ENCODE results near the gene ANO9.
"Not testable (repeated sequence)": the region's sequence is repeated elsewhere in the genome, so short reads cannot be mapped to it uniquely, and the experiment has no call there.

Gene ANO9

DNA sequence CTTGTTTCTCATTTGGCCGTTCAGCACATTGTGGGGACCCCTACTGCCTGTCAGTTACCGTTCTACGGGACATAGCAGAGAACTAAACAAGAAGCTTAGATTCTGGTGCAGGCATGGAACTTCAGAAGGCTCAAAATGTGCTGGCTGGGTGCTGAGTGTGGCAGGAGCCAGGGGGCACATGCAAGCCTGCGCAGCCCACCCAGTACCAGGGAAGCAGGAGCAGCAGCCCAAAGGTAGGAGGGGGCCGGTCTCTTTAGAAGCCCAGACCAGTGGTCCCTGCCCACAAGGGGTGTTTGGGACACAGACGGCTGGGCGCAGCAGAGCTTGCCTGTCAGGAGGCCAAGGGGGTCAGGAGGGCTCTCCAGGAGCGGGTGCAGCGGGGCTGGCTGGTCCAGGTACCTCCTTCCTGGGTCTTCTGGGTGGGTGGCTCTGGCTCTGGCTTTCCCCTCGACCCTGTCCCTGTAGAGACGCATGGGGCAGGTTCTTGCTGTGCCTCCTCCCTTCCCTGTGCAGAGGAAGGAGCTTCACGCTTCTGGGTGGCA lies 10.5 kb upstream of the ANO9 start:
- DNase-seq, result no peak

GRCh38 chr11:451738-452137 lies 9.9 kb upstream of the ANO9 start:
- DNase-seq, result no peak

- peak; percentile 62 to 85 for DNase-seq
These were observed 9.1 kb upstream of the ANO9 start for GRCh38 chr11:450809-451451.

DNA sequence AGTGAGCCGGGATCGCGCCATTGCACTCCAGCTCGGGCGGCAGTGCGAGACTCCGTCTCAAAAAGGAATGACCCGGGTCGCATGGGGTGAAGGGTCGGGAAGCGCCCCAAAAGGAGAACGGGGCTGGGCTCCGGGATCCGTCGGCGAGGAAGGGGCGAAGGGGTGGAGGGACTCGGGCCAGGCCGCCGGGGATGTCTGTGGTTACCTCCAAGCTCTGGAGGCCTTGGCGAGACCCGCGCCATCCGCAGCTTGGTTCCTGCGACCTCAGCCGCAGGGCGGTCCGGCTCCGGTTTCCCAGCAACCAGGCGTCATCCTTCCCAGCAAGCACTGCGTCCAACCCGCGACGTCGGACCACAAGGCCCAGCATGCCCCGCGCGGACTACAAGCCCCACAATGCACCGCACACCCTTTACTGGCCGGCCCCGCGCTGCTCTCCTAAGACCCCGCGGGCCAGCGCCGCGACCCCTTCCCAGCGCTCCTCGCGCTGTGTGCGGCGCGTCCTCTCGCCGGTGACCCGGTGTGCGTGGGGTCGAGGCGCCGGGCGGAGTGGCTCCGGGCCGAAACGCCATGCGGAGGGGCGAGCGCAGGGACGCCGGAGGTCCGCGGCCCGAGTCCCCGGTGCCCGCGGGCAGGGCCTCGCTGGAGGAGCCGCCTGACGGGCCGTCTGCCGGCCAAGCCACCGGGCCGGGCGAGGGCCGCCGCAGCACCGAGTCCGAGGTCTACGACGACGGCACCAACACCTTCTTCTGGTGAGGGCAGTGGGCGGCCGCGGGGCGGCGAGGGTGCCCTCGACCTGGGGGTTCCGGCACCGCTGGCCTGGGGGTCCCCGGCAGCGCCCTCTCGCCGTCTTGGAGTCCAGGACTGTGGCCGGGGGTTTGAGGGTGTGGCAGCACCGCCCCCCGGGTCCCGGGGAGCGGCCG lies 8.3 kb upstream of the ANO9 start, which contains the start of gene PTDSS2:
PTDSS2 (plus strand) TSS at position 391 of the 920 bp plus-strand sequence; CDS start at position 568, 177 bp downstream.
- peak; percentile 94 to 99 for DNase-seq

DNA sequence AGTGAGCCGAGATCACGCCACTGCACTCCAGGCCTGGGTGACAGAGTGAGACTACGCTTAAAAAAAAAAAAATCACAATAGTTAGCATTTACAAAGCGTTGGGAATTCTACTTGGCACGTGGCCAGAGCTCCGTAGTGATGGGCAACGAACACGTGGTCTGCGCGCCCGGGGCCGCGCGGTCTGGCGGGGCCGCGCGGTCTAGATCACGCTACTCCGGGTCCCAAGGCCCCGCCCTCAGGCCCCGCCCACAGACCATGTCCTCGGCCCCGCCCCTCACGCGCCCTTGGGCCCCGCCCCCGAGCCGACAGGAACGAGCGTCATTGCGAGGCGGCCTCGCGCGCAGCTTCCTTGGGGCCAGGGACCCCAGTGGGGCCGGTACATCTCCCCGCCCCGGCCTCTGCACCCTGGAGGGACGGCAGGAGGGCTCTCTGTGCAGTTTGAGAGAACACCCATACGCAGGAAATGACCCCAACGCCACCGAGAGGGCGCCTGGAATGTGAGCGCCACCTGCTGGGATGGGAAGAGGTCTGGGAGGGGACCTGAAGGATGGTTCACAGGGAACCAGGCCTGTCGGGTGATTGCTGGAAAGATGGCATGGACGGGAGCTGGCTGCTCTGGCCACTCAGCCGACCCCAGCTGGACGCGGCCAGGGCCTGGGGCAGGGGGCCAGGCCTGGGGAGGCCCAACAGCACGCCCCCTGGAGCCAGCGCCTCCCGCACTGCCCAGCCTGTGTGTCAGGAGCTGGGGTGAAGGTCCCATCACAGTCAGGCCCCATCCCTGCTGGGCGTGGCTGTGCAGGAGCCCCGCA lies 6.3 kb upstream of the ANO9 start:
- DNase-seq, result peak; percentile 92 to 98

- DNase-seq, result peak; percentile 51 to 74
These were observed 5.1 kb upstream of the ANO9 start for GRCh38 chr11:446891-447290.

DNA sequence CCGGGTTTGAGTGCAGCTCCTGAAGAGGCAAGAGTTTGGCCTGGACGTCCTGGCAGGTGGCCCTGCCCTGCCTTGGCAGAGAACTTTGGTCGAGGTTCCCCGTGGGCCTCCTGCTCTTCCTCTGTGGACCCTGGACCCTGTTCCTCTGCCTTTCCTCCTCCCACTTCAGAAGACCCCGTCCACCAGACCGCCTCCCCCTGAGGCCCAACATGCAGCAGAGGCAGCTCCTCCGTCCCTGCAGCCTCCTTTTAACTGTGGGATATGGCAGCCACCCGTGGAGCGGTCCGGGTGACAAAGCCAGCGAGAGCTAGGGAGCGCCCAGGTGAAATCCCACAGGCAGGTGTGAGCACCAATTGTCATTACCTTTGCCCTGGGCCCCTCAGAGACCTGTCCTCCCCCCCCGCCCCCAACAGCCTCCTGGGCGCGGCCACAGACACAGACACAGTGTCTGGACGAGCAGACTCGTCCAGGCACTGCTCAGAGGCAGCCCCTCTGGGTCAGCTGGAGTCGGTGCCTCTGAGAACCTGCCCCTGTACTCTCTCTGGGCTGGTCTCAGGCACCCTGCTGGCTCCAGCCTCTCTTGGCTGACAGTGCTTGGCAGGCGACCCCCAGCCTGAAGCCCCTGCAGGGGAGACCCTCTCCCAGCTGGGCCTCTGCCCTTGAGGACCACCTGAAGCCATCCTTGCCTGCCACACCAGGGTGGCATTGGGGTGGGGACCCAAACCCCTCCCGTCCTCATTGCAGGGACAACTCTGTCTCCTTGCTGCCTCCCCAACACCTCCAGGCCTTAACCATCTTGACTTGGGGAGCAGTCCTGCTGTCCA lies 4.2 kb upstream of the ANO9 start:
- peak; percentile 63 to 86 for DNase-seq

DNA sequence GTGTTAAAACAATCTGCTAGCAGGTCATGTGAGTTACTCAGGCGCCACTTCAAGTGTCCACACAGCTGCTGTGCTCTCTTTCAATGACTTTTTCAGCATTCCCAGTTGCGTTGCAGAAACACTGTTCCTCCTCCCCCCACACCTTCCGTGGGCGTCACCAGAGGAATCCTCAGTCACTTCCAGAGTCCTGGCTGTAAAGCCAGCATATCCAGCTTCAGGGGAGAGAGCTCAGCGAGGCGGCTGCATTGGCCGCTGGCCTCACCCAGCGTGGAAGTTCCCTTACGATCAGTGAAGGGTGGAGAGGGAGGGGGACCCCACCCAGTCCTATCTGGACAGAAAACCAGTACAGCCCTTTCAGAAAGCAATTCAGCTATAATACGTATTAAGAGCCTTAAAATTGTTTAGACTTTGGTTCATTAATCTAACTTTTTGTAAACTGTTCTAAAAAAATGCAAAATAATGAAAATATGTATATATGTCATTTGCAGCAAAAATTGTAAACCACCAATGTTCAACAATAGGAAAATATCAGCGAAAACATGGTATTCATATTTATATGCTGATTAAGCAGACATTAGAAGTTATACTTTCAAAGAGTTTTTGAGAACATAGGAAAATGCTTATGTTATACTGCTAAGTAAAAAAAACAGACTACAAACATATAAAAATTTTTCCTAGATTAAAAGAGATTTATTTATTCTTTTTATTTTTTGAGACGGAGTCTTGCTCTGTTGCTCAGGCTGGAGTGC lies 2.8 kb upstream of the ANO9 start:
- DNase-seq, result no peak

DNA sequence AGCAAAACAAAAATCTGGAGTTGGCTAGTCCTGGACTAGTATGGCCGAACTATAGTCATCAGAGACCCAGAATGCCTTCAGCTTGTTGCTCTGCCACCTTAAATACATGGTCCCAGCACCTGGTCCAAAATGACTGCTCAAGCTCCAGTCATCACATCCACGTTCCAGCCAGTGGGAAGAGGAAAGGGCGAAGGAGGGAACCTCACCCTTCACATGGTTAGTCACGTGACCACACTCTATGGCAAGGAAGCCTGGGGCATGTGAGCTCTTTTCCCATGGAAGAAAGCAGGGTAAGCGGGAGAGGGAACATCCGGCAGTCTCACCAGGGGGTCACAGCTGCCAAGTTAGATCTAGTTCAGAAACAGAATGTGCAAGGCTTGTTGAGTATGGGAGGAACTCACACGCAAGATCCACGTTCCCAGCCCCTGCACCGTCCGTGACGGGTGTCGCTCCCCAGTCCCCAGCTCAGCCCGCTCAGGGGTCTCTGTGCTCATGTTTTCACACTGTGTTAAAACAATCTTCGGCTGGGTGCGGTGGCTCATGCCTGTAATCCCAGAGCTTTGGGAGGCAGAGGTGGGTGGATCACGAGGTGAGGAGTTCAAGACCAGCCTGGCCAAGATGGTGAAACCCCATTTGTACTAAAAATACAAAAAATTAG lies 1.9 kb upstream of the ANO9 start:
- no peak for DNase-seq

DNA sequence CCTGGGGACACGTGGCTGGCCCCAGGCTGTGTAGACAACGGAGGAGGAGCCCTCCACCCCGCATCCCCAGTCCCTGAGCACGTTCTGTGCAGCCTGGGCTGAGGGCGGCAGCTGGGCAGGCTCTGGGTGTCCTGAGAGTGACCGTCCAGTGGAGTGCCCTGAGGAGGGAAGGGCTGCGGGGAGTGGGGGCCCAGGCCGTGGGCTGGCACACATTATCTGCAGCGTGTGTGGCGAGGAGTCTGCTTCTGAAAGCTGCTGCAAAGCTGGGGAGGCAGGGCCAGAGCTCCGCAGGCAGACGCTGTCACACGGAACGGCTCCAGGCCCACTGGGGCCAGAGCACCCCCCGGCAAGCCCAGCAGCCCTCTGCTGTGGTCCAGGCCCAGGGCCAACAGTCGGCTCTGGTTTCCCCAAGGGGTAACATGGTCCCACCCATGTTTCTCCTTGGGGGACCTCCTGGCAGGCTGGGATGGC lies 835 bp upstream of the ANO9 start:
- no peak for DNase-seq

- DNase-seq, result no peak
These were observed 781 bp downstream of the ANO9 start for GRCh38 chr11:441043-441417.

DNA sequence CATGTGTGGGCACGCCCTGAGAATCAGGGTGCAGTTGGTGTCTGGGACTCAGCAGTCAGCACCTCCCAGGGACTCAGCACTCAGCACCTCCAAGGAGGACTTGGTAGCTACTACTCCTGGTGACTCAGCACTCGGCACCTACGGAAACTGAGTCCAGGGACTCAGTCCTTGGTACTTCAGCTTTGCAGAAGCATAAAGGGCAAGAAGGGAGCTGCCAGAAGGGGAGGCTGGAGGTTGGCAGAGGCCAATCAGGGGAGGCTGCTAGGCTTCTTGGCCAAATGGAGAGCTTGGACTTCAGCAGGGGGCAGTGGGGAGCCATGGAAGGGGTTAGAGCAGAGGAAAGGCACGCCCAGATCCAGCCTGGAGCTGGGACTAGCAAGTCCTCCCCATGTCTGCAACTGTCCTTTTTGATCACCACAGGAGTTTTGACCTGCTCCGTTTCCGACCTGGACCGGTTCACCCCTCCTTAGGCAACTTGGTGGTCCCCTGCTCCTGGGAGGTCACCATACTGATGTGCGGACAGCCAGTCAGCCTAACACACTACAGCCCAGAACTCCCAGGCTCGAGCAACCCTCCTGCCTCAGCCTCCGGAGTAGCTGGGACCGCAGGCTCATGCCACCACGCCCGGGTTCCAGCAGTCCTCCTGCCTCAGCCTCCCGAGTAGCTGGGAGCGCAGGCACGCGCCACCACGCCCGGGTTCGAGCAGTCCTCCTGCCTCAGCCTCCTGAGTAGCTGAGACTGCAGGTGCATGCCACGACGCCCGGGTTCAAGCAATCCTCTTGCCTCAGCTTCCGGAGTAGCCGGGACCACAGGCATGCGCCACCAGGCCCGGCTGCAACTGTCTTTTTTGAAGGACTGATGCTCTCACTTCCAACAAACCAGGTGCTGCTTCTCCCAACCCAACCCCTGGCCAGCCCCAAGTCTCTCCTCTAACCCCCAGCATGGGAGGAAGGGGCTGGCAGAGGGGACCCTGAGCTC lies 1.5 kb downstream of the ANO9 start:
- no peak for DNase-seq

DNA sequence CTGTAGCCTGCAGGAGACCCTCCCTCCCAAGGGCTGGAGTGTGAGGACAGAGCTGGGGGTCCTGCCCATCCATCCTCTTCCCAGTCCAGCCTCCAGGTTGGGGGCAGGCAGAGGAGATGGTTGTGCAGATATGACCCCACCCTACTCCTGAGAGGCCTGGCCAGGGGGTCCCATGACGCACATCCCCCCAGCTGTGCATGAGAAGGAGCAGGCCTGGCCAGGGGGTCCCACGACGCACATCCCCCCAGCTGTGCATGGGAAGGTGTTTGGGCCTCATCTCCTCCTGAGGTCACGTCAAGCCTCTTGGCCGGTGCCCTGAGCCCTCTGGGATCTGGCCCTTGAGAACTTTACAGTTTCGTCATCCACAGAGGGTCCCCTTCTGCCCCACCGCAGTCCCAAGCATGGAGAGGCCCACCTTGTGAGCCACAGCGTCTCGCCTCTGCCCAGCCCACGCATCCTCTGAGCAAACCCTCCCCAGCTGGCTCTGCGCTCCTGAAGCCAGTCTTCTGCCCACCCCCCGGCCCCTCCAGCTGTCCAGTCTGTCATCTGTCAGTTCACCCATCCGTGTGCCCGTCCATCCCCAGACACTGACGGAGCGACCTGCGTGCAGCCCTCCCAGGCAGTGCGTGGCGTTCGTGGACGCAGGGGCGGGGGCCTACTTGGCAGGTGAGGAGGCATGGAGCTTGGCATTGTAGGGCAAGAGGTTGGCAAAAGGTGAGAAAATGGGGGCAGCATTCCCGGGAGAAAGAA lies 2.3 kb downstream of the ANO9 start:
- DNase-seq, result no peak

GRCh38 chr11:438101-438844 lies 3.5 kb downstream of the ANO9 start:
- DNase-seq, result no peak

DNA sequence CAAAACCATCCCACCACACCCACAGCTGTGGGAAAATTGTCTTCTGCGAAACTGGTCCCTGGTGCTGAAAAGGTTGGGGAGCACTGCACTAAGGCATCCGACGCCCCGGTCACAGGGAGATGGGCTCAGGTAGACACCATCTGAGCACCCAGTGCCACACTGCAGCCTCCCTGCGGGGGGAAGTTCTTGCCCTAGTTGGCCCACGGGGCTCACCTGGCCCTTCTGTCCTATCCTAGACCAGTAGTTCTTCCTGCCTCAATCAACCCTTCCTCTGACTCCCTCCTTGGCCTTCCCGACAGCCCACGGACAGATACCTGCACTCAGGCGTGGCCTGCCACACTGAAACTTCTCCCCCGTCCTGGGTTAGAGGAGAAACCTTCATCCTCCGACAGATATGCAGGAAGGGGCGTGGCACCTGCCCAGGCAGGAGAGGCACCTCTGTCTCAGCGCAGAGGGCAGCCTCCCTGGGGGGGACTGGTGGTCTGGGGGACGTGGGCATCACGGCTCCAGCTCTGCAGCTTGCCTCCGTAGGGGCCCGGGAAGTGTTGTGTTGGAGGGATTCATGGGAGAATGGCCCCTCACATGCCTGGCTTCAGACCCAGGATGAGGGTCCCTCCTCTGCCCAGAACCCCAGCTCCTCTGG lies 4.5 kb downstream of the ANO9 start:
- no peak for DNase-seq

GRCh38 chr11:434999-435740 lies 6.6 kb downstream of the ANO9 start:
- DNase-seq, result not testable (repeated sequence)

DNA sequence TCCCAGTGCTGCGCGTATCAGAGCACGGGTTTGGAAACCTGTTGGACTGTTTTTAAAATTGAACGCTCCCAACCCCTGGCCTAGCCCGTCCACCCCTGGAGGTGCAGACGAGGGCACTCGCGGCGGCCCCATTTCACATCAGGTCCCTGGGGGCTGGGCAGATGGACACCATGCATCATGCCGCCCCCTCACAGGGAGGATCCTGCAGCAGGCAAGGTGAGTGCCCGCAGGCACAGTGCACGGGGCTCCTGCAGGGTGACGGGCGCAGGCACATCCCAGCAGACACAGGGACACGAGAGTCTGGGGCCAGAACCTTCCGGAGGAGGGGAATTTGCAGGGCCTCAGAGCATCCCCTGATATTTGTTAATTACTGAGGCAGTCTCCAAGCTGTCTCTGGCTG lies 7.3 kb downstream of the ANO9 start:
- DNase-seq, result no peak

Measured in NCI-H526 (cell line).